HG03378 (cell line): ENCODE measurements around the gene RAB24.
"Not testable (repeated sequence)": the region's sequence is repeated elsewhere in the genome, so short reads cannot be mapped to it uniquely, and the experiment has no call there.

Source experiments
- ATAC-seq: cut with Tn5 transposase; IDR thresholded peaks from one replicate; pipeline ENCODE4 v1.9.1; 2021; ENCODE audit warnings: mild to moderate bottlenecking, moderate library complexity; ENCODE audit not compliant: unreplicated experiment

RAB24 gene

DNA sequence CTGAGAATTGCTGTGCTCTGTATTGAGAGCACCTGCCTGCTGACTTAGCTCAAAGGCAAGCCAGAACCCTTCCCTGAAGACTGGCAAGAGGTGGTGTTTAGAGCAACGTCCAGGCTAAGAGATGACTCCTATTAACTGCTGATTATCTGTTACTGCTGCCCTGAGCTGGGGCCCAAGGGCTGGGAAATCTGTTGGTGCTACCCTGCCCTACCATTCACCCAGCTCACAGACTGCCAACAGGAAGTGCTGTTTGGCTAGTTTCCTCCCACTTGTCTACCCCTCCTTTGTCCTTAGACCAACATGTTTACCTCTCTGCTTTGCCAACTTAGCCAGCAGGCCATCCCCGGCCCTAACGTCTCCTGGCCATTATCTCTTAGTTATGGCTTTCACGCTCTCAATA is 6.9 kb downstream of the RAB24 start:
- ATAC-seq = no peak

DNA sequence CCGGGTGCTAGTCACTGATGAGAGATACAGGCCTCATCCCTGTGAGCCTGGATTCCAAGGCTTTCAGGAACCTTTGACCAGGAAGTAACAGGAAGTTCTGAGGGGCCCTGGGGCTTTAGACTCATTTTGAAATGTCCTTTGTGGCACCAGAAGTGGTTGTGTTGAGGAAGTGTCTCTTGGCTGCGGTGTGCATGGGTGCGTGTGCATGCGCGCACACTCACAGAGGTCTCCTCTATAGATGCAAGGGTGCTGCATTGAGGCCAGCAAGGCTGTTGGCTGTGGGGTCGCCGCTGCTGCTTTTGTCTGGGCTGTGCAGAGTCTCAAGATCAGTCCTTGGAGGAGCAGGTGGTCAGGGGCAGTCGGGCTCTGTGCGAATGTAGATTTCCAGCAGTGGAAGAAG is 7.6 kb downstream of the RAB24 start:
- ATAC-seq = no peak

DNA sequence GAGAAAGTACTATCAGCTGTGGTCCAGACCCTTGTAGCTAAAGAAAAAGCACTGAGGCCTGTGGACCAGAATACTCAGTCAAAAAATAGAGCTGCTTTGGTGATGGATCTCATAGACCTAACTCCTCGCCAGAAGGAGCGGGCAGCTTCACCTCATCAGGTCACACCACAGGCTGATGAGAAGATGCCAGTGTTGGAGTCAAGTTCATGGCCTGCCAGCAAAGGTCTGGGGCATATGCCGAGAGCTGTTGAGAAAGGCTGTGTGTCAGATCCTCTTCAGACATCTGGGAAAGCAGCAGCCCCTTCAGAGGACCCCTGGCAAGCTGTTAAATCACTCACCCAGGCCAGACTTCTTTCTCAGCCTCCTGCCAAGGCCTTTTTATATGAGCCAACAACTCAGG is 8.9 kb downstream of the RAB24 start:
- no peak for ATAC-seq

DNA sequence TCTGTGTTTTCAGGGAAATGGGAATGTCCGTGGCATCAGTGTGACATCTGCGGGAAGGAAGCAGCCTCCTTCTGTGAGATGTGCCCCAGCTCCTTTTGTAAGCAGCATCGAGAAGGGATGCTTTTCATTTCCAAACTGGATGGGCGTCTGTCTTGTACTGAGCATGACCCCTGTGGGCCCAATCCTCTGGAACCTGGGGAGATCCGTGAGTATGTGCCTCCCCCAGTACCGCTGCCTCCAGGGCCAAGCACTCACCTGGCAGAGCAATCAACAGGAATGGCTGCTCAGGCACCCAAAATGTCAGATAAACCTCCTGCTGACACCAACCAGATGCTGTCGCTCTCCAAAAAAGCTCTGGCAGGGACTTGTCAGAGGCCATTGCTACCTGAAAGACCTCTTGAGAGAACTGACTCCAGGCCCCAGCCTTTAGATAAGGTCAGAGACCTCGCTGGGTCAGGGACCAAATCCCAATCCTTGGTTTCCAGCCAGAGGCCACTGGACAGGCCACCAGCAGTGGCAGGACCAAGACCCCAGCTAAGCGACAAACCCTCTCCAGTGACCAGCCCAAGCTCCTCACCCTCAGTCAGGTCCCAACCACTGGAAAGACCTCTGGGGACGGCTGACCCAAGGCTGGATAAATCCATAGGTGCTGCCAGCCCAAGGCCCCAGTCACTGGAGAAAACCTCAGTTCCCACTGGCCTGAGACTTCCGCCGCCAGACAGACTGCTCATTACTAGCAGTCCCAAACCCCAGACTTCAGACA is 9.5 kb downstream of the RAB24 start:
- no peak for ATAC-seq

DNA sequence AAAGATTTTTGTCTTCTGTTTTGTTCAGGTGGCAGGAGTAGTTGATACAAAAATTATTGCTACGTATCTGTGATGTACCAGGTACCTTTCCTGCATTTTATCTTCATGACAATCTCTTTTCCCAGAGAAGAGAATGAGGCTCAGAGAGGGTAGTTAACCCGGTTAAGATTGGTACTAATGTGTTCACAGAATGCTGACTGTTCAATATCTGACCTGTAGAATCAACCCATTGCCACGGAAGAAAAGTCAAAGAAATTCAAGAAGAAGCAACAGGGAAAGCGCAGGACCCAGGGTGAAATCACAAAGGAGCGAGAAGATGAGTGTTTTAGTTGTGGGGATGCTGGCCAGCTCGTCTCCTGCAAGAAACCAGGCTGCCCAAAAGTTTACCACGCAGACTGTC is 11.8 kb downstream of the RAB24 start:
- ATAC-seq = no peak

DNA sequence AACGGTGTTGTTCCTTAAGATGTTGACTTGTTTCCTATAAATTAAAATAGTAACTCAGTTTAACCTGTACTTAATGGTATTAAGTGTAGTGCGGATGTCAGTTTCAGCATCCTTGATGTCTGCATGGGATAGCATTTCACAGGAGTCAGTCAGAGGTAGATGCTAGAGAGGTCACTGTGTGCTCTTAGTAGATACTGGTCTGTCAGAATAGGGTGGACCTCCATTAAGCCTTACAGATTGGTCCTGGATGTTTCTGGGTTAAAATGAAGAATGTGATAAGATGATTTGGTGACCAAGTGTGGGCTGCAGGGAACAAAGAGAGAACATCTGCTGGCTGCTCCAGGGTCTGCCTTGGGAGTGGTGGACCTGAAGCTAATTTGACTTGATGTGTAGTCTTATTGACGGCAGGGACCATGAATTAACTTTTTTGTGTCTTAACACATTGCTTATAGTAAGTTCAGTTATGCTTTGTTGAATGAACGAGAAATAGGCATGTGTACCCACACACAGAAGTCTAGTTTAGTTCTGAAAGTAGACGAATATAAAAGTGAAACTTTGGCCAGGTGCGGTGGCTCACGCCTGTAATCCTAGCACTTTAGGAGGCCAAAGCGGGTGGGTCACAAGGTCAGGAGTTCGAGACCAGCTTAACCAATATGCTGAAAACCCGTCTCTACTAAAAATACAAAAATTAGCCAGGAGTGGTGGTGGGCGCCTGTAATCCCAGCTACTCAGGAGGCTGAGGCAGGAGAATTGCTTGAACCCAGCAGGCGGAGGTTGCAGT is 12.5 kb downstream of the RAB24 start:
- no peak for ATAC-seq

DNA sequence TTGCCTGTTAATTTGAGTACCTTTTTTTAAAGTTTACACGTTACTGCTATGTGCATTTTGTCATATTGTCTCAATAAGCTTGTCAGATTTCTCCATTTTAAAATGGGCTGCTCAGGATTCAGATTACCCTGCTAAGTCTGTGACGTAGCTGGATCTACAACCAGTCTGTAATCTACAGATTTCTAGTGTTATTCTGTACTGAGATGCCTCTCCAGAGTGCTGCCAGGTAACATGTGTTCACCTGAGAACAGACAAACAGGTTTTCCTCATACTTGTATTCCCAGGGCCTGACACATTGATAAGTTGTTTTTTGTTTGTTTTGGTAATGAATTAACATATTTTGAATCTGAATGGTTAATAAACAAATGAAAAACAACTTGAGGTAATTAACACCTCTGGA is 15.3 kb downstream of the RAB24 start:
- ATAC-seq = no peak

DNA sequence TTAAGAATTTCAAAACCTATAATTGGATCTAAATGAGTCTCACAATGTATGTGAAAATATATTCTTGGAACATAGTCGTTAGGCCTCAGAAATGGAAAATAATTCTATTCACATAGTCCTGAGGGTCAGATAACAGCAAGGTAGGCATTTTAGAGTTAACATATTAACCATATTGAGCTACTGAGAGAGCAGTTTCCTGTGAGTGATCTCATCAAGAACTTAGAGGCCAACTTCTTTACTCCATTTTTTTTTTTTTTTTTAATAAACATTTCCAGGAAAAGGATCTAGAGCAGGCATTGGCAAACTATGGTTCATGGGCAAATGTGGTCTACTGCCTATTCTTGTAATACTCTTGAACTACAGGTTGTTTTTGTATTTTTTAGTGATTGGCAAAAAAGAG is 26.6 kb downstream of the RAB24 start:
- ATAC-seq = no peak

DNA sequence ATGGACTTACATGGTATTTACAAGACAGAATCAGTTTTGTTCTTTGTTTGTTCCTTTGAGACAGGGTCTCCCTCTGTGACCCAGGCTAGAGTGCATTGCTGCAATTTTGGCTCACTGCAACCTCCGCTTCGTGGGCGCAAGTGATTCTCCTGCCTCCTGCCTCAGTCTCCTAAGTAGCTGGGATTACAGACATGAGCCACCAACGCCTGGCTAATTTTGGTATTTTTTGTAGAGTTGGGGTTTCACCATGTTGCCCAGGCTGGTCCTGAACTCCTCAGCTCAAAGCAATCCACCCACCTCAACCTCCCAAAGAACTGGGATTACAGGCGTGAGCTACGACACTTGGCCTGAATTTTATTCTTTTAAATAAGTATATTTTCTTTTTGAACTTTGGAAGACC is 27.6 kb downstream of the RAB24 start:
- ATAC-seq = no peak

DNA sequence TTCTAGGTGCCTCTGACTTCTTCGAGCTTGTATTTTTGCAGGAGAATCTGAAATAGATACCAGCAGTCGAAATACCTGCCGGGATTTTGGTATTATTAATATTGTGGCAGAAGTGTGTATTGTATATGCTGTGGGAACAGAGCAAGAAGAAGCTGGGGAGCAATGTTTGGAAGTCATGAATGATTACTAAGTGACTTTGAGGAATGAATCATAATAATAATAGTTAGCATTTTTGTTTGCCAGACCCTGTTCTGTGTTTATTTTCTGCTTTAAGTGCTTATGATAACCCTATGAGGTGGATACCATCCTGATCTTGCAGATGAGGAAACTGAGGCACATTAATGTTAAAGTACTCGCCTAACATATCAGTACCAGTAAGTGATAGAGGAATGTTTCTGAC is 32.4 kb downstream of the RAB24 start:
- ATAC-seq = no peak

DNA sequence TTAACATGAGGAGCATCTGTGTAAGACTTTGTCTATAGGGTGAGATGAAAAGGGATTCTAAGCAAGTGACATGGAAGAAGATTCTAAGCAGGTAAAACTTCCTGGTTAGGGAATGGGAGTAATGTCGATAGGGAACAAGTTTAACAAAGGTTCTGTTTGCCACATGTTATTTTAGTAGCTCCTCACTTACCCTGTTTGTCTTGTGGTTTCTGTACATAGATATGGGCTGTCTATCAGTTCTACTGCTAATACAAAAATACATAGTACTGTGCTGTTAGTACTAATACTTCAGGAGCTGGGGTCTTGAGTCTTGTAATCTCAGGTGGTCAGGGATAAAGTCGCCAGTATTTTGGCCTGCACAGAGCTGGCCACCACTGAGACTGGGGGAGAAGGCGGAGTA is 32.9 kb downstream of the RAB24 start:
- ATAC-seq = no peak

DNA sequence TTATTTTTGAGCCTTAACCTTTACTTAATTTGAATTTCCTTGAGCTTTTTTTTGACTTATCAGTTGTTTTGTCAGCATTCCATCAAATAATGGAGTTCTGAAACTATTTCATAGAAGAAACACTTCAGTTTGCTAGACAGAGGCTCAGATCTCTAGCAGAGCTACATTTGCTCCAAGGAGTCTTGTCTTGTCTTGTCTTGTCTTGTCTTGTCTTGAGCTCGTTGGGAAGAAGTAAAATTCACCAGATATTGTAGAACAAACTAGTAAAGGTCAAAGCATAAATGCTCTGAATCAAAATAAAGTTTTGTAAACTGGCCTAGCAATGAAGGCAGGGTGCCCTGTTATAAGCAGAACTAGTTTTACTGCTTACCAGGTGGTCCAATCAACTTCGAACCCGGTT is 33.5 kb downstream of the RAB24 start:
- ATAC-seq = no peak

DNA sequence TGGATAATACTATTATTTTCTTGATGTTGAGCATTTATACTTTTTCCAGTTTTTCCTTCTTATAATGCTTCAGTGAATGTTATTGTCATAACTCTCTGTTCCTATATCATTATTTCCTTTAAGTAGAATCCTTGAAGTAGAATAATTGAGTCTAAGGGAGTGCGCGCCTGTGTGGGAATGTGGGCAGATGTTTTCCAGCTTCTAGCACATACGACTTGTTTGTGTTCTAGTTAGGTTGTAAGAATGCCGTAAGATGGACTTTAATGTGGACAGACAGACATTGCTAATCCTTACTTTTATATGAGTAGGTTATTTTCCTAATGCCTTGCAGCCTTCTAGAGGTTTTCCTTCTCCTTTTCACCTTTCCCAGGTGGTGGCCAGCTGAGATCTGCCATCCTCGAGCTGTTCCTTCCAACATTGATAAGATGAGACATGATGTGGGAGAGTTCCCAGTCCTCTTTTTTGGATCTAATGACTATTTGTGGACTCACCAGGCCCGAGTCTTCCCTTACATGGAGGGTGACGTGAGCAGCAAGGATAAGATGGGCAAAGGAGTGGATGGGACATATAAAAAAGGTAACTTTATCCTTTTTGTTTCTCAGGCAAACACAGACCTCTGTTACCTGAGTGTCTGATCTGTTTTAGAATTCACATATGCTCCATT is 34.2 kb downstream of the RAB24 start:
- no peak for ATAC-seq

DNA sequence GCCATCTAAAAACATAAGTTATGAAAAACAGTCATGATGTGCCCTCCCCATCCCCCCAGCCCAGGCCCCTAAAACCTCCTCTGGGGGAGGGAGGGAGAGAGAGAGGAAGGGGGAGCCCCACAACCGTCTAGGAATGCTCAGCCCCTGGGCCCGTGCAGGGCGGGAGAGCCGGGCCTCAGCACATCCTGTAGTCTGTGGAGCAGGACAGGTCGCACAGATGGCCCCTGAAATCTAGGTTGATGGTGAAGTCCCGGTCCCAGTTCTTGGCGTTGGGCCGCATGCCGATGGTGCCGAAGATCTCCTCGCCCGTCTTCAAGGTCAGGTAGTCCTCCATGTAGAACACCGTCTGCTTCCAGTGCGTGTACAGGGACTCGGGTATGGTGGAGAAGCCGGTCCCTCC is 38.1 kb downstream of the RAB24 start:
- no peak for ATAC-seq

DNA sequence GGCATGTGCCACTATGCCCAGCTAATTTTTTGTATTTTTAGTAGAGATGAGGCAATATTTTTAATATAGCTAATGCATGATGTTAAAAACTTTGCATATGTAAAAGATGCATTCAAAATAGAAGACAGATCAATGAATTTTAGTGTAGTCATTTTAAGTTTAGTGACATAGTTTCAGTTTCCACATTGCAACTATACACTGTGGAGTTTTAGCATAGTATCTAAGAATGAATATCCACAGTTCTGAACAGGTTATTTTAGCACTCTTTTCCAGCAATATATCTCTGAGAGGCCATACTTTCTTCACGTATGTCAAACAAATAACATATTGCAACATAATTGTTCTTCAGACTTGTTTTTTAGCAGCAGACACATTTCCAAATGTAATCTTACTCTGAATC is 39.3 kb downstream of the RAB24 start:
- ATAC-seq = no peak

DNA sequence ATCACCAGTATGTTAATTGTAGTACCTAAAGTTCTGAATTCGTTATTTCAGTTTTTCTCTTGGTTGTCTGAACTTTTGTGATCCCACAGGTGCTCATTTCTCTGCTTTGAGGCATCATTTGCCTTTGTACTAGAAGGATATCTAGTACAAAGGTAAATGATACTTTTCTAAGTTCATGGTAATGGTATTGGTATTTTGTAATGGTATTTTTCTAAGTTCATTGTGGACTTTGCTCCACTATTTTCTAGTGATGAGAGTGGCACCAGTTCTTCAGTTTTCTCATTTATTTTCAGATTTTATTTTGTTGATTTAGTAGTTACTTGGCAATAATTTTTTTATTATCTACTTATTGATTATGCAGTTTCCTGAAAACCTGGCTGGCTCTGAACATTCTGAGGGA is 42.0 kb downstream of the RAB24 start:
- ATAC-seq = no peak

DNA sequence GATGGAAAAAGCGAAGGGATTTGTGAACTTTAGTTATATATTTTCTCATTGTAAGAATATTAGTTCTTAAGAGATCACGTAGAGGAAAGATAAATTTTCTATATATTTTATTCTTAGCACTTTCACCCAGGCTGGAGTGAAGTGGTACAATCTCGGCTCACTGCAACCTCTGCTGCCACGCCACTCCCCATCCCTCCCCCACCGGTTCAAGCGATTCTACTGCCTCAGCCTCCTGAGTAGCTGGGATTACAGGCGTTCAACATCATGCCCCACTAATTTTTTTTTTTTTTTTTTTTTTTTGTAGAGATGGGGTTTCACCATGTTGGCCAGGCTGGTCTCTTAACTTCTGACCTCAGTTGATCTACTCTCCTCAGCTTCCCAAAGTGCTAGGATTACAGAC is 42.6 kb downstream of the RAB24 start:
- ATAC-seq = no peak

DNA sequence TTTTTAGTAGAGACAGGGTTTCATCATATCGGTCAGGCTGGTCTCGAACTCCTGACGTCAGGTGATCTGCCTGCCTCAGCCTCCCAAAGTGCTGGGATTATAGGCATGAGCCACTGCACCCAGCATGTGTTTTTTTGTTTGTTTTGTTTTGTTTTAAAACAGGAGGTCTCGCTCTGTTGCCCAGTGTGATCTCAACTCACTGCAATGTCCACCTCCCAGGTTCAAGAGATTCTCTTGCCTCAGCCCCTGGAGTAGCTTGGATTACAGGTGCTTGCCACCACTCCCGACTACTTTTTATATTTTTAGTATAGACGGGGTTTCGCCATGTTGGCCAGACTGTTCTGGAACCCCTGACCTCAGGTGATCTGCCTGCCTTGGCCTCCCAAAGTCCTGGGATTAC is 44.8 kb downstream of the RAB24 start:
- ATAC-seq = not testable (repeated sequence)

DNA sequence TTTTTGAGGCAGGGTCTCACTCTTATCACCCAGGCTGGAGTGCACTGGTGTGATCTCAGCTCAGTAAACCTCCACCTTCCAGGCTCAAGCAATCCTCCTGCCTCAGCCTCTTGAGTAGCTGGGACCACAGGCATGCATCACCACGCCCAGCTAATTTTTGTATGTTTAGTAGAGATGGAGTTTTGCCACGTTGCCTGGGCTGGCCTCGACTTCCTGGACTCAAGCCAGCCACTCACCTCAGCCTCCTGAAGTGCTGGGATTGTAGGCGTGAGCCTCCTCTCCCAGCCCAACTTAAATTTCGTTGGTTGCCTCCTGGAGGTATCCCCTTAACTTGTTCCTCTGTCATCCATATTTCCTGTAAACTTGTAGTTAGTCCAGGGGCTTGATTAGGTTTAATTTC is 47.2 kb downstream of the RAB24 start:
- ATAC-seq = no peak

DNA sequence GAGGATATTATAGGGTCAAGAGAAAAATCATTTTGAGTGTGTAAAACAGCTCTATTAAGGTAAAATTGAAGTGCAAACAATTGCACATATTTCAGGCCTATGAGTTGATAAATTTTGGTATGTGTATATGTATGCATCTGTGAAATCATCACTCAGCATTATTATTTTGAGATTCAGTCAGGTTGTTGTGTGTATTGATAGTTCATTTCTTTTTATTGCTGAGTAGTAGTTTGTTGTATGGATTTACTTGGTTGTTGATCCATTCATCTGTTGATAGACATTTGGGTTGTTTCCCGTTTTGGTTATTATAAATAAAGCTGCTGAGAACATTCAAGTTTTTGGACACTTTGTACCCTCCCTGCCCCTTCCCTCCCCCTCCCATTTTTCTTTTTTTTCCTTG is 50.3 kb downstream of the RAB24 start:
- no peak for ATAC-seq
